Myocyte (in vitro differentiated cells): ENCODE measurements around the gene FUBP3. TPM values are rescaled to one million over a fixed set of nuclear protein-coding genes. Genes with fewer than 3 reads are reported as not detected.
A peak's percentile ranks its signal among the peaks of the same experiment; 100 is the strongest.

Experiments used
- DNase-seq: peaks from one replicate; pipeline ENCODE4 v3.0.0-alpha.2; 2012; ENCODE audit warnings: low read depth
- total RNA-seq: library from RNA; depleted of rRNA; stranded (reverse); fragments of >200 nt; gene quantifications from 2 replicates; pipeline ENCODE4 v1.2.3, GENCODE V29; 2014

FUBP3 gene
- total RNA-seq, 1 donor from 2014 or later, result 37.1 TPM

DNA sequence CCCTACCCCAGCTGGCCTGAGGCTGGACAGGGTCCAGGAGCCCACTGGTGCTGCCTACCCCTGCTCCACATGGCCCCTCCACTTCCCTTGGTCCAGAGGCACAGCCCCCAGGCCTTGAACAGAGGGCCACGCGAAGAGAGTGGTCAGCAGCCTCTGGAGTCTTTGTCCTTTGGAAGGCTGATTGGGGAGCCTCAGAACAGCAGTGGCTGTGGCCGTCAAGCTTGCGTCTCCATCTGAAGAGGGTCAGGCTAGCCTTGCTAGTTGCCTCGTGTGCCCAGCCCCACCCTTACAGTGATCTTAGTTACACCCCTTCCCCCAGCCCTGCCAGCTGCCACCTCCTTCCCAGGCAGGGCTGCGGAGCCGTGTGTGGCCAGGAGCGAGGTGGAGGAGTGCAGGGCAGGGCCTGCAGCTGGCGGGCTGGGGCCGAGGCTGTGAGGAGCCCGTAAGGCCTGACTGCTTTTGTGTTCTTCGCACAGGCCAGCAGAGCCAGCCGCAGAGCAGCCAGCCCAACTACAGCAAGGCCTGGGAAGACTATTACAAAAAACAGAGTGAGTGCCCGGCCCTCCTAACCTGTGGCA lies 54.9 kb downstream of the FUBP3 start:
- DNase-seq, result no peak

DNA sequence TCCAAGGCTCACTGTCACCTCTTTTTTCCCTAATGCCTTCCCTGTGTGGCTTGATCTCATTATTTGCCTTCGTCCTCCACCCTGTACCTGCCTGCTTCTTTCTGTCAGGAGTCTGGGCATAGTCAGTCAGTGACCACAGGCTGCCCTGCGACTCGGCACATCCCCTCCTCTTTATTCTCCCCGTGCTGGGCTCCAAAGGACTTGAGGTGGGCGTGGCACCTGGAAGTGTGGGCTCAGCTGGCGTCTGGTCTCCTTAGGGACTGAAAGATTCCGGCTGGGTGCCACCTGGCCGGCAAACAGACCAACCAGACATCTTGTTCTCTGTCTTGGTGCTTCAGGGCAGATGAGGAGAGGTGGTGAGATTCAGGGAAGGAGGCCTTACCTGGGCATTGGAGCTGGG lies 55.4 kb downstream of the FUBP3 start:
- DNase-seq, result no peak

DNA sequence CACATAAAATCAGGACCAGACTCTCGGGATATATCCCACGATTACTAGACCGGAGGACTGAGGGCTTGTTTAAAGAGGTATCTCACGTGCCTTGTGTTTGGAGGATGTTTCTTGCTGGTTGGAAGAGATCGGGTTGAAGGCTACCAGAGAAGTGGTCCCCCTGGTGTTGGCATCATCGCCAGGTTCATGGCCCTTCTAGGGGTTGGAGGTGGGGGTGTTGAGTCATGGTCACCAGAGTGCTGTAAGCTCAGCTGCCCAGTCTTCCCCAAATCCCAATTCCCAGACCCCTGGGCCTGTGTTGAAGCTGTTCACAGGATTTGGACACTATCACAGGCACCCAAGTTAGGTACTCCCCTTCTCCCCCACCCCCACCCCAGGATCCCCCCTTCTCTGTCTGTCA lies 55.9 kb downstream of the FUBP3 start:
- no peak for DNase-seq

GRCh38 chr9:130635721-130636647 lies 56.6 kb downstream of the FUBP3 start:
- no peak for DNase-seq

DNA sequence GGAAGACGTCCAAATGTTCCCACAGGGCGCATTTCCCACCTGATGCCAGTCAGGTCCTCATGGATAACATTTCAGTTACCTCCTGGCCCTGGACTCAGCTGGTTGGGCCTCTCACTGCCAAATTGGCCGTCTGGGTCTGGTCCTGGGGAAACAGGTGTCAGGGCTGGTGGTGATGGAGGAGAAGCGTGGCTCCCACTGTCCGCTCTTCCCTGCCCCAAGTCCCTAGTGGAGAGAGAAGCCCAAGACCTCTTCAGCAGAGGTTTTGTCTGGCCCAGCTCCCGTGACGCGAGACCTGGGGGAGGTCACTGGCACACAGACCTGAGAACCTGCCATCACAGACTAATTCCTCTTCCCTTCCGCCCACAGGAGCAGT lies 57.3 kb downstream of the FUBP3 start:
- DNase-seq, result no peak

DNA sequence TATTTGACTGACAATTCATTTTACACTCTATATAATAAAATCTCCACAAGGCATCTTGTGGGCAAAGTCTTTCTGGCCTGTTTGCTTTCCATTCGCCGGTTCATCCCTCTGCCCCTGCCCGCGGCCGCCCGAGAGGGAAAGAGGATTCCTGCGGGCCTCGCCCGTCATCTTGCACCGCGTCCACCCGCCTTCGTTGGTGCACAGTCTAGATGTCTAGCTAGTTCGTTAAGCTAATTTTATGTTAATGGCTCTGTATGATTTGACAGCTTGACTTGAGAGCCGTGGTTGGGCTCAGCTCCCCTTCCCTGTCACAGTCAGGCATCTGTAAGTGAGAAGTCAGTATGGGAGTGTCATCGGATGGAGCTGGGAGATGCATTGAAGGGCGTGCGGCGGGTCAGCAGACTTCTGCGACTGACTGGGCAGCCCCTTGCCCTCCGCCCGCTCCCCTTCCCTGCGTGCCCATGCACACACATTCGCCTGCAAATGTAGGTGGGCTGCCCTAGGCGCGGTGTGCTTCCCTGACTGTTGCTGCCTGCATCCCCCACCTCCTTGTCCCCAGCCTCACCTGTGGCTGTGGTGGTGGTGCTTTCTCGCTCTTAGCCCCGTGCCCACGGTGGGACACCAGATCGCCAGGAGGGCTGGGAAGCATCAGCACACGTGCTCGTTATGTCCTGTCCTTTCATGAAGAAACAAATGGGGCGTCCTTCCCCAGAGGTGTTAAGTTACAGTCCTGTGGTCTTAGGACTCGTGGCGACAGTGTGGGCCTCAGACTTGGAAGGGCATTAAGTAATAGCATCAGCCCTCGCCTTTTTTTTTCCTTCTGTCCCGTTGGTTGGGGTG lies 59.1 kb downstream of the FUBP3 start:
- DNase-seq, result peak; percentile 28

GRCh38 chr9:130639124-130639765 lies 59.9 kb downstream of the FUBP3 start:
- no peak for DNase-seq

DNA sequence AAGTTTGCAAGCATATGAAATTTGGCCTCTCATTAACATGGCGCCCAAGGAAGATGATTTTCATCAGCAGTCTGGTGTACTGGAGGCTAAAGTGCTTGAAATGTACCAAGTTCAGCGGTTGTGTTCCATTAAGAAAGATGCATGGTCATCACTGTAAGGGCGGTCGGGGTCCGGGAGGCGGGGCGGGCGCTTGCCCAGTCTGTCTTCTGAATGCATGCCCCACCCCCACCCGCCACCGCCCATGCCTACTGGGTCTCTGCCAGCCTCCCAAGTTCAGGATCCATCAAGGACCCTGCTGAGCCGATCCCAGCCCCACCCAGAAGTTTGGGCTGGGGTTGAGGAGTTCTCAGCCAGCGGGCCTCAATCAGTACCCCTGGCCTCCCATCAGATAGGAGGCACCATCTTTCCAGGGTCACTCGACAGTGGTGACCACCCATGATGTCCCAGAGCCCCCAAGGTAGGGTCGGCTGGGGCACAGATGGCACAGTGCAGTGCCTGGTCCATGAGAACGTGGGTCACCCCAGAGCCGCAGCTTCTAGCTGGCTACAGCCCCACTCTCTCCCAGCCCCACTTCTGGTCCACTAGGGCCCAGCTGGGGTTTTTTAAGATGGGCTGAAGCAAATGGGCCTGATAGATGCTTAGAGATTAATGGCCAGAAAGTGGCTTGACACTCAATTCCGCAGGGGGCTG lies 60.6 kb downstream of the FUBP3 start:
- no peak for DNase-seq

DNA sequence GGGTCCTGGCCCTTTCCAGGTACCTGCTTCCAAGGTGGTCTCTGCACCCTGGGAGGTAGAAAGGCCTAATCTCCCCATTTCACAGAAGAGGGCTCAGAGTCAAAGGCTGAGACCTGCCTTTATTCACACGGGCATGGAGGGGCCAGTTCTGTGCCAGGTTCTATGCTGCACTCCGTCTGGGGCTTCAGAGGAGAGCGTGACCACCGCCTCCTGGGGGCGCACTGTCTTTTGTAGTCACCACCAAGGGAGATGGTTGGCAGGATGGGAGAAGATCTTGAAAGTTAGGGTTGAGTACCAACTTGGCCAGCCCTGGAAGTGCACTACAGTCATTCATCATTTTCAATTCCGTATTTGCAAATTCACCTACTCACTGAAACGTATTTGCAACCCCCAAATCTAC lies 61.3 kb downstream of the FUBP3 start:
- no peak for DNase-seq

DNA sequence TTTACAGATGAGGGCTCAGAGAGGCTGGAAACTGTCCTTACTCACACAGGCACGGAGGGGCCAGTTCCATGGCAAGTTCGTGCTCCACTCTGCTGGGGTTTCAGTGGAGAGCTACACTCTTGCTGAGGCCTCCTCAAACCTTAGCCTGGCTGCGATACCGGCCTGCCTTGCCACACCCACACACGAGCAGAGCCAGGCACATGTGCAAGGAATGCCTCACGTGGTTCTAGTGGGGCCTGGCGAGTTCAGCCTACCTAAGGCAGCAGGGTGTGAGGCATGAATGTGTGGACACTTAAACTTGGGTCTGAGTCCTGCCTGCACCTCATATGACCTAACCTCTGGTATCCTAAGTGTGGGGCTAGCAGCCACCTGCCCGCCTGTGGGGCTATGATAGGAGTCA lies 63.5 kb downstream of the FUBP3 start:
- DNase-seq, result no peak

DNA sequence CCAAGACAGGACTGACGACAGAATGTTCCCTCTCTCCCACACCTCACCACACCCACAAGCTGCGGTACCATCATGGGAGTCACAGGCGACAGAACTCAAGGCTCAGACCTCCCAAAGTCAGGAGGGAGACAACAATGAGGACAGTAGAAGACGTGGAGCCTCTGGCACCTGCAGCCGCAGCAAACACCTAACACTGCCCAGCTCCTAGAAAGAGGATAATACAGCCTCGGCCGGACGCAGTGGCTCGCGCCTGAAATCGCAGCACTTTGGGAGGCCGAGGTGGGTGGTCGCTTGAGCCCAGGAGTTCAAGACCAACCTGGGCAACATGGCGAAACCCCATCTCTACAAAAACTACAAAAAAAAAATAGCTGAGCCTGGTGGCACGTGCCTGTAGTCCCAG lies 71.8 kb downstream of the FUBP3 start:
- DNase-seq, result no peak

DNA sequence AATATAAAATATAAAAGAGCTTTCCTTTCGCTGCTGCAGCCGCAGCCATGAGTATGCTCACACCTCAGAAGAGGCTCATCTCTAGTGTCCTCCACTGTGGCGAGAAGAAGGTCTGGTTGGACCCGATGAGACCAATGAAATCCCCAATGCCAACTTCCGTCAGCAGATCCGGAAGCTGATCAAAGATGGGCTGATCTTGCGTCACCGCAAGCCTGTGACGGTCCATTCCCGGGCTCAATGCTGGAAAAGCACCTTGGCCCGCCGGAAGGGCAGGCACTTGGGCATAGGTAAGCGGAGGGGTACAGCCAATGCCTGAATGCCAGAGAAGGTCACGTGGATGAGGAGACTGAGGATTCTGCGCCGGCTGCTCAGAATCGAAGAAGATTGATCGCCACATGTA lies 72.4 kb downstream of the FUBP3 start:
- DNase-seq, result no peak

GRCh38 chr9:130654879-130655278 lies 75.5 kb downstream of the FUBP3 start:
- DNase-seq, result no peak

DNA sequence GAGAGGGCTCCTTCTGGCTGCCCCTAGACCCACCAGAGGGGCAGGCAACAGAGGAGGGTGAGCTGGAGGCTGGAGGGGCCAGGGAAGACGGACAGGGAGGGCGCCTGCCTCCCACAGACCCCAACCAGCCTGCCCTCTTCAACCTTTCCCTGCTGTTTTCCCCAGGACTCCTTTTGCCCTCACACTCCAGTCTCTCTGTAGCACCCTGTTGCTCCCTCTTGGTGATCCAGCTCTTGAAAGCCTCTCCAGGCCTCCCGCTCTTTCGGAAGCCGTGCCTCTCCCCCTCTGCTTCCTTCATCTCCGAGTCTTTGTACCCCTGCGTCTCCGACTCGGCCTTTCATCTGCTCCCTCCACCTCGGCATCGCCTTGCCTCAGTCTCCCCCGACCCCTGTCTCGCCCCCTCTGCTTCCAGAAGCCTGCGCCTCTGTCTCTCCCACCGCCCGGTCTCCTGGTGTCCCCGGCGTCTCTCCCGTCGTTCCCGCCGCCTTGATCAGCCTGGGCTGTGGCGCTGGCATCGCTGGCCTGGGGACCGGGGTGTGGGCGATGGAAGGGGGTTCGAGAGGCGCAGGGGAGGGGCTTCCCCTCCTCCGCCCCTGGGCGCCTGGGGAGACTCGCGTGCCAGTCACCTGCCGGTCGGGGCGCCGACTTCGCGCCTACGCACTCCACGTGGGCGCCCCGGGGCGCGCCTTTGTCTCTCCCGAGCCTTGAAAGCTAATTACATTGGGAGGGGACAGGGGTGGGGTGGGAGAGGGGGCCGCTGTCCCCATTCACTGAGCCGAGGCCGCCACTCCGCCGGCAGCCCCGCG lies 79.7 kb downstream of the FUBP3 start:
- DNase-seq, result no peak

GRCh38 chr9:130659699-130660248 lies 80.4 kb downstream of the FUBP3 start:
- DNase-seq, result no peak

- no peak for DNase-seq
Measured at GRCh38 chr9:130660326-130660682, 80.9 kb downstream of the FUBP3 start.

GRCh38 chr9:130660683-130661450 lies 81.5 kb downstream of the FUBP3 start:
- no peak for DNase-seq

- DNase-seq, result no peak
Measured at GRCh38 chr9:130661451-130662098, 82.2 kb downstream of the FUBP3 start.
